HEK293 (cell line): ENCODE data around the gene SF3B6.

Experiments used
- EGR2 ChIP-seq: fragments of 450-650 bp; formaldehyde crosslinking; IDR thresholded peaks from 2 replicates; pipeline ENCODE4 v1.5.1; 2016; ENCODE audit warnings: low read depth, missing biosample characterization, missing genetic modification characterization
- HOXC10 ChIP-seq: sonication (generic); formaldehyde crosslinking; IDR thresholded peaks from 2 replicates; pipeline ENCODE4 v1.8.1; 2023; ENCODE audit warnings: mild to moderate bottlenecking, missing genetic modification reagents
- KLF8 ChIP-seq: fragments of 450-650 bp; formaldehyde crosslinking; IDR thresholded peaks from 2 replicates; pipeline ENCODE4 v1.5.1; 2016; ENCODE audit warnings: missing biosample characterization, missing genetic modification characterization
- PRDM2 ChIP-seq: fragments of 450-650 bp; formaldehyde crosslinking; IDR thresholded peaks from 2 replicates; pipeline ENCODE4 v1.5.1; 2016; ENCODE audit warnings: missing biosample characterization, missing genetic modification characterization, borderline replicate concordance
- SP2 ChIP-seq: fragments of 450-650 bp; formaldehyde crosslinking; IDR thresholded peaks from 2 replicates; pipeline ENCODE4 v1.5.1; 2016; ENCODE audit warnings: missing biosample characterization, missing genetic modification characterization
- ZBTB20 ChIP-seq: fragments of 450-650 bp; formaldehyde crosslinking; IDR thresholded peaks from 2 replicates; pipeline ENCODE4 v1.5.1; 2016; ENCODE audit warnings: missing biosample characterization, missing genetic modification characterization
- ZFHX2 ChIP-seq: fragments of 450-650 bp; formaldehyde crosslinking; conservative IDR thresholded peaks from 2 replicates; pipeline ENCODE4 v1.5.1; 2016; ENCODE audit warnings: missing biosample characterization, missing genetic modification characterization
- ZNF16 ChIP-seq: fragments of 450-650 bp; formaldehyde crosslinking; IDR thresholded peaks from 2 replicates; pipeline ENCODE4 v1.5.1; 2016; ENCODE audit warnings: low read depth, missing biosample characterization, missing genetic modification characterization
- ZNF221 ChIP-seq: fragments of 450-650 bp; formaldehyde crosslinking; IDR thresholded peaks from 2 replicates; pipeline ENCODE4 v1.5.1; 2017; ENCODE audit warnings: missing biosample characterization, missing genetic modification characterization, borderline replicate concordance
- ZNF280C ChIP-seq: fragments of 450-650 bp; formaldehyde crosslinking; IDR thresholded peaks from 2 replicates; pipeline ENCODE4 v1.5.1; 2016; ENCODE audit warnings: missing biosample characterization, missing genetic modification characterization
- ZNF292 ChIP-seq: fragments of 450-650 bp; formaldehyde crosslinking; IDR thresholded peaks from 2 replicates; pipeline ENCODE4 v1.5.1; 2016; ENCODE audit warnings: low read depth, missing biosample characterization, missing genetic modification characterization, borderline replicate concordance
- ZNF433 ChIP-seq: fragments of 450-650 bp; formaldehyde crosslinking; IDR thresholded peaks from 2 replicates; pipeline ENCODE4 v1.5.1; 2016; ENCODE audit warnings: missing biosample characterization, missing genetic modification characterization, low read depth
- ZNF513 ChIP-seq: fragments of 450-650 bp; IDR thresholded peaks from 2 replicates; pipeline ENCODE4 v1.5.1; 2018; ENCODE audit warnings: missing biosample characterization, missing genetic modification characterization
- ZNF514 ChIP-seq: fragments of 450-650 bp; formaldehyde crosslinking; IDR thresholded peaks from 2 replicates; pipeline ENCODE4 v1.5.1; 2016; ENCODE audit warnings: missing biosample characterization, missing genetic modification characterization
- ZNF518A ChIP-seq: fragments of 450-650 bp; formaldehyde crosslinking; conservative IDR thresholded peaks from 2 replicates; pipeline ENCODE4 v1.5.1; 2016; ENCODE audit warnings: low read depth, missing biosample characterization, missing genetic modification characterization
- ZNF548 ChIP-seq: fragments of 450-650 bp; formaldehyde crosslinking; IDR thresholded peaks from 2 replicates; pipeline ENCODE4 v1.5.1; 2016; ENCODE audit warnings: missing biosample characterization, missing genetic modification characterization
- ZNF561 ChIP-seq: fragments of 450-650 bp; IDR thresholded peaks from 2 replicates; pipeline ENCODE4 v1.5.1; 2018; ENCODE audit warnings: missing biosample characterization, missing genetic modification characterization, borderline replicate concordance
- ZNF664 ChIP-seq: fragments of 450-650 bp; formaldehyde crosslinking; IDR thresholded peaks from 2 replicates; pipeline ENCODE4 v1.5.1; 2016; ENCODE audit warnings: missing biosample characterization, missing genetic modification characterization
- ZNF692 ChIP-seq: fragments of 450-650 bp; formaldehyde crosslinking; IDR thresholded peaks from 2 replicates; pipeline ENCODE4 v1.5.1; 2016; ENCODE audit warnings: missing biosample characterization, missing genetic modification characterization
- ZNF704 ChIP-seq: fragments of 450-650 bp; formaldehyde crosslinking; IDR thresholded peaks from 2 replicates; pipeline ENCODE4 v1.5.1; 2016; ENCODE audit warnings: missing biosample characterization, missing genetic modification characterization
- ZNF777 ChIP-seq: fragments of 450-650 bp; formaldehyde crosslinking; IDR thresholded peaks from 2 replicates; pipeline ENCODE4 v1.5.1; 2017; ENCODE audit warnings: missing biosample characterization, missing genetic modification characterization, borderline replicate concordance

The SF3B6 gene

GRCh38 chr2:24046930-24047702, 29.0 kb downstream of the SF3B6 start, which contains the start of gene WDCP (continued):
- TF ChIP-seq ZNF513 (tag by site-specific recombination) (no peak), ZNF664 (no peak), ZNF518A (no peak), ZNF280C (tag by site-specific recombination) (no peak), ZNF777 (tag by site-specific recombination) (no peak), ZNF16 (tag by site-specific recombination) (no peak), ZNF221 (tag by site-specific recombination) (no peak), ZFHX2 (tag by site-specific recombination) (peak; percentile 67), ZNF514 (tag by site-specific recombination) (no peak), ZNF433 (tag by site-specific recombination) (no peak), ZNF548 (tag by site-specific recombination) (no peak), EGR2 (tag by site-specific recombination) (peak; percentile 55), PRDM2 (no peak), HOXC10 (CRISPR knock-in tag) (no peak), ZBTB20 (tag by site-specific recombination) (peak; percentile 47; the same call in 1 of the 2 replicates), ZNF292 (no peak), SP2 (tag by site-specific recombination) (peak; percentile 93), ZNF704 (no peak), ZNF561 (tag by site-specific recombination) (no peak), ZNF692 (tag by site-specific recombination) (peak; percentile 72), KLF8 (tag by site-specific recombination) (0 out of 2 replicates have a peak, but pooled peaks have one; percentile 53)
